ENCODE data around the gene TRIM45. TPM values are rescaled to one million over a fixed set of nuclear protein-coding genes. Genes with fewer than 3 reads are reported as not detected.
"Not testable (repeated sequence)": the region's sequence is repeated elsewhere in the genome, so short reads cannot be mapped to it uniquely, and the experiment has no call there.

Gene TRIM45, protein sequence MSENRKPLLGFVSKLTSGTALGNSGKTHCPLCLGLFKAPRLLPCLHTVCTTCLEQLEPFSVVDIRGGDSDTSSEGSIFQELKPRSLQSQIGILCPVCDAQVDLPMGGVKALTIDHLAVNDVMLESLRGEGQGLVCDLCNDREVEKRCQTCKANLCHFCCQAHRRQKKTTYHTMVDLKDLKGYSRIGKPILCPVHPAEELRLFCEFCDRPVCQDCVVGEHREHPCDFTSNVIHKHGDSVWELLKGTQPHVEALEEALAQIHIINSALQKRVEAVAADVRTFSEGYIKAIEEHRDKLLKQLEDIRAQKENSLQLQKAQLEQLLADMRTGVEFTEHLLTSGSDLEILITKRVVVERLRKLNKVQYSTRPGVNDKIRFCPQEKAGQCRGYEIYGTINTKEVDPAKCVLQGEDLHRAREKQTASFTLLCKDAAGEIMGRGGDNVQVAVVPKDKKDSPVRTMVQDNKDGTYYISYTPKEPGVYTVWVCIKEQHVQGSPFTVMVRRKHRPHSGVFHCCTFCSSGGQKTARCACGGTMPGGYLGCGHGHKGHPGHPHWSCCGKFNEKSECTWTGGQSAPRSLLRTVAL
- total RNA-seq: 0.25 and 0.54 TPM in 2 replicates

DNA sequence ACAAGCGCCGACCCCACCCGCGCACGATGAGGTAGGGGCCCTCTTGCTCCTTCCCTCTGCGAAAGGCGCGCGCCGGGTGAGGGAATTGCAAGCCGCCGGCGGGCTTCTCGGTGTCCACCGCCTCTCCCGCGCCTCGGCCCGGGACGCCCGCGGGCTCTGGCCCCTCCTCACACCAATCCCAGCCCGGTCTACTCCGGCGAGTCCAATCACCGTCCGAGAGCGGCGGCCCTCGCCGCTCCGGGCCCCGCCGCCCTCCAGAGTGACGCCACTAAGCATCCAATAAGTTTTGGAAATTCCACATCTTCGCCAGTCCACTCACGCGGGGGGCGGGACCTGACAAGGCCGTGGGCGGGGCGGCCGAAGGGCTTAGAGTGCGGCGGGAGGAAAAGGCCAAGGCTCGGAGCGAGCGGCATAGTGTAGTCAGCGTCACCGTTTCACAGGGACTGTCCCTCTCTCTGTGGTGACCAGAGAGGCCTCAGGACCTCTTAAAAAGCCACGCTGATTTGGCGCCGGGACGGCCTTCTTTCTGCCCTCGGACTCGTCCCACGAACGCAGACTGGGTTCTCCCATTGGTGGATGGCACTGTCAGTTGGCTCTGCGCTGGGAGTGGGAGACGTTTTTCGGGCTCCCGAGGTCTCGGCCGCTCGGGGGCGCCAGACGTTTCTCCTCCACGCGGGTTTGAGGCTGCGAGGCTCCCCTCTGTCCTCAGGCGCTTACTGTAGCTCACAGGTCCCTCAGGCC, at the start of gene TRIM45:
Gene TRIM45 (minus strand): TSS at position 161 of the 741 bp plus-strand sequence. CDS start 548 bp downstream, outside the sequence.
- intact Hi-C loops (cut with micrococcal nuclease): loop anchor here (1.0 to 10.0 kb wide), 10 partner anchors 27 to 803 kb away; partner anchors contain the start of genes ATP1A1, GDAP2, MAN1A2 and TENT5C

DNA sequence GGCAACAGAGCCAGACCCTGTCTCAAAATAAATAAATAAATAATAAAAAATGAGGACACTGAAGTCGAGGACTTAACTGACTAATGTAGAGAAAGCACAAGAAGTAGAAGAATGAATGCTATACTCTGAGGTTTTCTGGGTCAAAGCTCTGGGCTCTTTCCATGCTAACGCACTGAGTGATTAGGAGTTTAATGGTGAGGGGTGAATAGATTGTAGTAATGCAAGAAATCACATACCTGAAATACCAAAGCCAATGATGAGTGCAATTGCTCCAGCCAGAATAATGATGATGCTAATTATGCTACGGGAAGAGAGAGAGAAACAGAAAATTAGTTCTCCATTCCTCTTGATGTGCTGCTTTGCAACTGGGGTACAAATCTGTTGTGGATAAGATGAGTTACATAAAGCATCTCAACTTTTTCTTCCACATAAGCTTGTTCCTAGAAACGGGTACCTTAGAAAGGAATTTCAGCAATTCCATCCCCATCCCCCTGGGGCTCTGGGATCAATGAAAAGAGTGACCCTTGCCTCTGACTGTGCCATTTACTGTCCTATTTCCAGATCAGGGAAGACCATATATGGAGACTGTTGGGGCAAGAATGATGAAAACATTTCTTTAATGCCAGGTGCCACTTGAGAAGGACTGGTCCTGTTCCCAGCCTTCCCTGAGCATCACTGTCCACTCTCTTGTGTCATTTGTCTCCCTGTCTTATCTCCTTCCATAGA, 48.5 kb upstream of the TRIM45 start:
- intact Hi-C loops (cut with micrococcal nuclease): no loop called here

DNA sequence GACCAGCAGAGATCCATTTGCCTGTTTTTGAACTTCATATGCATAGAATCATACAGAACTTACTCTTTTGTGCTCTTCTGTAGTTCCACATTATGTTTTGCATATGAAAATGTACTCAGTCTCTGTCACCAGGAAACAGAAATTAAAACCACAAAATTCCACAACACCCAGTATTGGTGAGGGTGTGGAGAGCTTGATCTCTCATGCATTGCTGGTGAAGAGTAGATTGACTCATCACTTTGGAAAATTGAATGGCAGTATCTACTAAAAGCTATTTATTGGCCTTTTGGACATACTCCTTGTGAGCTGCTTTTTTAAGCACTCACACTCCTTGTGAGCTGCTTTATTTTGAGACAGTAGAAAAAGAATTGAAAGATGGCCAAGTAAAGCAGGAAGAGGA, 45.9 kb upstream of the TRIM45 start:
- intact Hi-C loops (cut with micrococcal nuclease): no loop called here

DNA sequence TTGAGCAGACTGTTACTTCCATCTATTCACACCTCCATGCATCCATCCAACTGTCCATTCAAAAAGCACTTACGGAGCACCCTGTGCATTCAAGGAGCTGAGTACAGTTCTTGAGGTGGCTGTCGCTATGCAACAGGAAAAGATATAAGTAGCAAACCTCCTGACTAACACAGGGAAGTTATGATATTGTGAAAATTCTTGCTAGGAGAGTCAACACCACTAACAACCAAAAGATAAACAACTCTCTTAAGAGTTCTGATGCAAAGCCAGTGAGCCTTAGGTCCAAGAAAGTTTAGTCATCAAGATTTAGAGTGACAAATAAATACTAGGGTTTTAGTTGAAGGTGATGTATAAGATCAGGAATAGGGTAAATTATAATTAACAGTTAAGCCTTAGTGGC, 44.5 kb upstream of the TRIM45 start:
- intact Hi-C loops (cut with micrococcal nuclease): no loop called here

DNA sequence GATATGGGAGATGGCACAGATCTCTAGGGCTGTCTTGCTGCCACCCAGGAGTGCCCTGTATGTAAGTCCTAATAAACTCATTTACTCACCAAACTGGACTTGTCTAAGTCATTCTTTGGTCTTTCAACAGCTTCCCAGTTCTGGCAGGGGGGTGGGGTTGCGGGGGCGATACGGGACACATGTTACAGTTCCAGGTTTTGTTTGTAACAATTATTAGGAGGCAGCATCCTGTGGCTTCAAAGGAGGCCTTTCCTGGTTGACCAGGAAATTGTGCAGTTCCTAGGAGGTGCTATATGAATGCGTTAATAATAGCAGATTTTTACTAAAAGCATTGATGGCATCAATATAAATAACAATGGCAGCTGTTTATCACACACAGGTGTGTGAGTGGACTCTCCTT, 42.7 kb upstream of the TRIM45 start:
- intact Hi-C loops (cut with micrococcal nuclease): no loop called here

DNA sequence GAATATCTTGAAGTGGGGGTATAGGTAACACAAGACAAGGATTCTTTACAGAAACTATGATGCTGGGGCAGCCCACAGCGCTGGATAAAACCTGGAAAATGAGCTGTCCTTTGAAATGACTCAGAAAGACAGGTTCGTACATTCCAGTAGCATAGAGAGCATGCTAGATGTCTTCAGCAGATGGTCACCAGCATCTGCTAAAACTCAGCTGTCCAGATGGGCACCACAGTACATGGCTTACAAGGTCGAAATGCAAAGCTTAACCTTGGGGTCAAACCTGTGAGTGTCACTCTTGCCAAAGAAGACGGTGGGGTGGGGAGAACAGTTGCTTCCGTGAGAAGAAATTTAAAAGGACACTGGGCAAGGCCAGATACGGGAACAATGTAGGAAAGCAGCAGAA, 41.3 kb upstream of the TRIM45 start:
- intact Hi-C loops (cut with micrococcal nuclease): no loop called here

DNA sequence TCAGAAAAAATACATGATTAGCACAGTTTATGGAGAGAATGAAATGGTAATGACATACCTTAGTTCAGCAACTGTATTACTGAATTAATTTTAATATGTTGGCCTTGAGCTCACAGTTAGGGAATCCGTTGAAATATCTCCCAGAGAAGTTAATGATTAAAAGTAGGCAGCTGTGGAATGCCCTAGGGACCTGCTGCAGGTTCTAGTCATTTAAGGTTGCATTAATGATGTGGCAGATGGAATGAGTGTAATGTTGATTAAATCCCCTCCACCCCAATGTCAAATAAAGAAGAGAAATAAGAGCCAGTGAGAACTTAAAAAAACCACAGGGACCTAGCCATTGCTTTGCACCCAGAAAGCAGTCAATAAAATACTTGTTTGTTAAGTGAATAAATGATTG, 40.3 kb upstream of the TRIM45 start:
- intact Hi-C loops (cut with micrococcal nuclease): no loop called here

DNA sequence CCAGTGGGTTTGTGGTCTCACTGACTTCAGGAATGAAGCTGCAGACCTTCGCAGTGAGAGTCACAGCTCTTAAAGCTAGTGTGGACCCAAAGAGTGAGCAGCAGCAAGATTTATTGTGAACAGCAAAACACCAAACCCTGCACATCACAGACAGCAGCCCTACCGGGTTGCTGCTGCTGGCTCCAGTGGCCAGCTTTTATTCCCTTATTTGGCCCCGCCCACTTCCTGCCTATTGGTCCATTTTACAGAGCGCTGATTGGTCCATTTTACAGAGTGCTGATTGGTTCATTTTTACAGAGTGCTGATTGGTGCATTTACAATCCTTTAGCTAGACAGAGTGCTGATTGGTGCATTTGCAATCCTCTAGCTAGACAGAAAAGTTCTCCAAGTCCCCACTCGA, 29.8 kb upstream of the TRIM45 start:
- intact Hi-C loops (cut with micrococcal nuclease): not testable (repeated sequence)

DNA sequence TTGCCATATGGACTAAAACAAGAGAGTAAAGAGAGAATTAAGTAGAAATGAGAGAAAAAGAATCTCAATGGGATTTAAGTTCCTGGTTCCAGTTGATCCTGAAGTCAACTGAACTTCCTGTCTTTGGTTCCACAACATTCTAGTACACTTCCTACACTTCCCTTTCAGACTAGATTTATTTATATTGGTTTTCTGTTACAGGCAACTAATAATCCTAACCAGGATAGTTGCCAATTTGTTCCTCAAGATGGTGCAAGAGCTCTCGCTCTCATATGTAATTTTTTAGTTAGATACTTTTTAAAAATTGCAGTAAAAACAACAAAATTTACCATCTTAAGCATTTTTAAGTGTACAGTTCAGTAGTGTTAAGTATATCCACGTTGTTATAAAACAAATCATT, 28.8 kb upstream of the TRIM45 start:
- intact Hi-C loops (cut with micrococcal nuclease): no loop called here

DNA sequence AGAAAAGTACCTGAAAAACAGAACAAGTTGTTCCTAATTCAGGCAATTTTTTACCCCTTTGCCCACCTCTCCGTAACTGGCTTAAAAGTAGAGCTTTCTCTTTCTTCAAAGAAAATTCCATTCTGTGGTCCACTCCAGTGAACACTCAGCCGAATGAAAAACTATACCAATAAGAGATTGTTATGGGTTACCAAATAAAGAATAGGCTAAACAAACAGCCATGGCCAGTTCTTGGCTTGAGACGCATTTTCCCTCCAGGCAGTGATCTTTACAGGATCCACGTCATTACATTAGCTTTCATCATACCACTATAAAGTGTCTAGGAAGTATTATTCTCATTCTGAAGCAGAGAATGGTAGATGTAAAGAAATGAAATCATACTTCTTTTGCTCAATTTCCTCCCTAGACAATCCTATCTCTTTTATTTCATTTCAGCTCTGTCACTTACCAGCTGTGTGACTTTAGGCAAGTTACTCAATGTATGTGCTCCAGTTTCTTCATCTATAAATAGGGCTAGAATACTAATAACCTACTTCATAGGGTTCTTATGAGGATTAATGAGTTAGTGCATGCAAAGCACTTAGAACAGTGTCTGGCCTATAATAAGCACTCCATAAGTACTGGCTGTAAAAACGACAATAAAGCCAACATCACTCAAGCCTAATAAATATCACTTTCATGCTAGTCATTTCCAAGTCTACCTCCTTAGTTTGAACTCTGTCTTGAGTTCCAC, 26.5 kb upstream of the TRIM45 start:
- intact Hi-C loops (cut with micrococcal nuclease): no loop called here

DNA sequence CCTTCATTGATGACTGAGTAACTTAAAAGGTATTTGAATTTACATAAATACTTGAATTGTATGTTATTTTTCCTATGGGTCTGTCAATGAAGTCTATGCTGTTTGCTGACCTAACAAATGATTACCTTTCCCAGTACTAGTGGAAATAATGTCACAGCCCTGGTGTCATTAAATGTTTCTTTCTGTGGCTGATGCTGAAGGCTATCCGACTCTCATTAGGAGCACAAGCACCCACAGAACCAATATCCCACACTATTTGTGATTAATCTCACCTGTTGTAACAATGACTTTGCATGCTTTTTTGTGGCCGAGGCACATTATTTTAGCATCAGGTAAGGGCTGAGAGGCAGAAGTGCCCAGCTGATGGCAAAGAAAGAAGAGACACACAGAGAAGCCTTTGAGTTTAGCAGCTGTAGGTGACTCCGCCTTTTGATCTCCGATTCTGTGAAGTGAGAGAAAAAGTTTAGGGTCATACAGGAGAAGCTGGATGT, 25.8 kb upstream of the TRIM45 start:
- intact Hi-C loops (cut with micrococcal nuclease): no loop called here

DNA sequence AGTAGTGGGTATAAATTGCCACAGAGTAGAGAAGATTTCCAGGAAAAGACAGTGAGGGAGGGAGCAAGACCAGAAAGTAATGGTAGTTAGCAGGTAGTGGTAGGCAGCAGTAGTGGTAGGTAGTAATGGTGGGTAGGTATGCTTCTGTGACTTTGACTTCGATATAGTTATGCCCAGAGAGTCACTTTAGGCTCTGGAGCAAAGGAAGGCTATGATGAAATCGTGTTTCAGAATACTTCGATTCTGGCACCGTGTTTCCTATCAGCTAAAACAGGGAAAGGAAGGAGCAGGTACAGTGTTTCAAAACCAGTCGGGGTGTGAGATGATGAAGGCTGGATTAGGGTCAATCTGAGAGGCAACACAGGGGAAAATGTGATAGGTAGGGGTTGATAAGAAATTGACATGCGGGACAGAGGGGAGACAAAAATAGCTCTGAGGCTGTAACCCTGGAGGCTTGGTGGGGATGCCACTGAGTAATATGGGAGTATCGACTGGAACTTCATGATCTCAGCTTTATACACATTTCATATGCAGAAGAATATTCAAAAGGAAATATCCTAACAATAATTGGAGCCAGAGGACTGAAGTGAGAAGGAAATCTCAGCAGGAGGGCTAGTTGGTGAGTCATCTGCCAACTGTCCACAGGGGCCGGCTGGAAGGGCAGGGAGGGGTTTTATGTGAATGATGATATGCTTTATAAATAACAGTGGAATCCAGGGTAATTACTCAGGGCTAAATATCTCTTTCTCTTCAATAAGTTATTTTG, 25.2 kb upstream of the TRIM45 start:
- intact Hi-C loops (cut with micrococcal nuclease): no loop called here

DNA sequence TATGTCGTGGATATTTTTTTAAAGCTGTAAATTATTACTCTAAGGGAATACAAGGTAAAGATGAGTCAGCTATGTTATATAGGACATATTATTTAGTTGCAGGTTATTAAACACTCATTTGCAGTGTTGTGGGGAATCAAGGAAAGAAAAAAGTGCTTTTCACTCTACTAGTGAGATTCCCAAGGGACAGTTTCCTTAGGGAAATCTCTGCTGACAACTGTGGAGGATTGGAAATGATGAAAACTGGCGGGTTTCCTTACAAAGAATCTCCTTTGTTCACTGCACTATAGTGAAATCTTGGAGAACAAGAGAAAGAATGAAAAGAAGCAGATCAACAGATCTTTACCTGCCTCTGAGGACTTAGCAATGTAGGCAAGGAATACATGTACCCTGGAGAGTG, 24.5 kb upstream of the TRIM45 start:
- intact Hi-C loops (cut with micrococcal nuclease): no loop called here

DNA sequence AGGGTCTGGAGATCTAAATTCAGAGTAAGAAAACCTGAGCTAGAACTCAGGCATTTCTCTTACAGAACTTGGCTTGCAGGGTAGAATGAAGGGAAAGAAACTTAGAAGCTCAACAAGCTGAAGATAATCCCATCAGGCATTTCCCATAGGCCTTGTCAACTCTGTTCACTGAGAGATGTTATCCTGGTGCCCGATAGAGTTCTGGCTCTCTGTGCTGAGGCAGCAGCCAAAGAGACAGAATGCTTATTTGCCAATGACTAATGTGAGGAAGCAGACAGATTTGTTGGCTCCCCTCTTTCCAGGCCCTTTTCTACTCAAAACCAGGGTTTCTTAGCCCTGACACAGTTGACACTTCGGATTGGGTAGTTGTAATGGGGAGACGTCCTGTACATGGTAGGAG, 22.3 kb upstream of the TRIM45 start:
- intact Hi-C loops (cut with micrococcal nuclease): no loop called here

DNA sequence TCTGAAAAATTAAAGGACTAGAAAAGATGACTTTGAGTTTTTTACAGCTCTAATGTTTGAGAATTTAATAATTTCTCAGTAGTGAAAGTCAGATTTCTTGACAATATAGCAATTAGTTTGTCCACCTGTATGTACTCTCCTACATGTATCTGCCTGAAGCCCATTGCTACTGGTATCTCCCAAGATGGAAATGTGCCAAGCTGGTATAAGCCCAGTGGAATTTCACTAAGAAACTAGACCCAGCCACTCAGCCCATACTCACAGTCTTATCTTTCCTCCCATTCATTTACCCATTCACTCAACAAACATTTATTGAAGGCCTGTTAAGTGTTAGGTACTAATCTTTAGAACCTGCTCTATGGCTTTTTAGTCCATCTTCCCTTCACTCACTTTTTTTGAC, 21.6 kb upstream of the TRIM45 start:
- intact Hi-C loops (cut with micrococcal nuclease): no loop called here

DNA sequence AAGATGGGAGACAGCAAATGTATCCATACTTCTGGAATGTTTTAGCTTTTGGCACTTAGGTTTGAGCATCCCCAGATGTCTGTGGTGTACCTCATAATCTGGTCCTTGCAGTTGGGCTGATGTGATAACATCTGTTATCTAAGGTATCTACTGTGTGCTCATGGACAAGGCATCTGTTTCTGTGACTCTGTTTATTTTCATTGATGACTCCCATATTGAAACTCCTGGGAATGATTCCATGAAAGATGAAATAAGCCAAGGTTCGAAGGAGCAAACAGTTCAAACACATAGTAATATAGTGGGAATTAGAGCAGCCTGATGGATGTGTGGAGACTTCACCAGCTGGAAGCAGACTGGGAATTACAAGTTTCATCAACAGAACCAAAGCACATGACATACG, 20.7 kb upstream of the TRIM45 start:
- intact Hi-C loops (cut with micrococcal nuclease): no loop called here

DNA sequence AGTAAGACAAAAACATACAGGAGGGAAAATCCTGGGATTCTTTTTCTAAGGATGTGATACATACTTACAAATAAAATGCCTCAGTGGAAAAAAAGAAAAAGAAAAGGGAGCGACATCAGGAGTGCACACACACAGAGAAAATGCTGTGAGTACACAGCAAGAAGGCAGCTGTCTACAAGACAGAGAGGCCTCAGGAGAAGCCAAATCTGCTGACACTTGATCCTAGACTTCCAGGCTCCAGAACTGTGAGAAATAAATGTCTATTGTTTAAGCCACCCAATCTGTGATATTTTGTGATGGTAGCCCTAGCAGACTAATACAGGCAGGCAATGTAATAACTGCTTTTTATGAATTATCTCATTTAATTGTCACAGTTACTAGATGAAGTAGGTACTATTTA, 17.0 kb upstream of the TRIM45 start:
- intact Hi-C loops (cut with micrococcal nuclease): no loop called here

DNA sequence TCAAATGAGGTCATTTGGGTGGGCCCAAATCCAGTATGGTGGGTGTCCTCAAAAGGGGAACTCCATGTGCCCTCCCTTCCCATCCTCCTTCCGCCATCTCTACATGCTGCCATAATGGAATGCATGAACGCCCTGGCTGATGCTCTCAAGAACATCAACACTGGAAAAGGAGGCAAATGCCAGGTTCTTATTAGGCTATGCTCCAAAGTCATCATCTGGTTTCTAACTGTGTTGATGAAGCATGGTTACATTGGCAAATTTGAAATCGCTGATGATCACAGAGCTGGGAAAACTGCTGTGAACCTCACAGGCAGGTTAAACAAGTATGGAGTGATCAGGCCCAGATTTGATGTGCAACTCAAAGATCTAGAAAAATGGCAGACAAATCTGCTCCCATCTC, 16.6 kb upstream of the TRIM45 start:
- intact Hi-C loops (cut with micrococcal nuclease): no loop called here

DNA sequence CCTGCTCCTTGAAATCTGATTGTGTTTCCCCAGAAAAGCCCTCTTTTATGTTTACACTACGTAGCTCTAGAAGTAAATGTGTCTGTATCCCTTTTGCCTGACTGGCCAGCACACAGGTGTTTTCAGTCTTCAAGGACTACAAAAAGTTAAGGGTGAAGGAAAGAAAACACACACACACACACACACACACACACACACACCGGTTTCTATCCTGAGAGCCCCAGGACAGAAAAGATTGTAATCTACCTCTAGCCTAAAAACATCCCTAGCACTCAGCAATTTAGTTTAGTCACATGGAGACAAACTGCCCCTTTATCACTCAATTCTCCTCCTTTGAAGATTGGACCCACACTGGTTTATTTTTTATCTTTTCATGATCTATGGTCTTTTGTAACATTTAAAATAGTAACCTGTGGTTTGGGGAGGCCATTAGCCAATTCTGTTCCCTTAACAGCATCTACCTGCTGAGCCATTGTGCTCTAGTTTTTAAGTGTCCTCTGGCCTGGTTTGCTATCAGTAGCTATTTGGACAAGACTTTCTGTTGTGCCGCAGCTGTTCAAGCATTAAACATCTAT, 15.8 kb upstream of the TRIM45 start:
- intact Hi-C loops (cut with micrococcal nuclease): no loop called here

DNA sequence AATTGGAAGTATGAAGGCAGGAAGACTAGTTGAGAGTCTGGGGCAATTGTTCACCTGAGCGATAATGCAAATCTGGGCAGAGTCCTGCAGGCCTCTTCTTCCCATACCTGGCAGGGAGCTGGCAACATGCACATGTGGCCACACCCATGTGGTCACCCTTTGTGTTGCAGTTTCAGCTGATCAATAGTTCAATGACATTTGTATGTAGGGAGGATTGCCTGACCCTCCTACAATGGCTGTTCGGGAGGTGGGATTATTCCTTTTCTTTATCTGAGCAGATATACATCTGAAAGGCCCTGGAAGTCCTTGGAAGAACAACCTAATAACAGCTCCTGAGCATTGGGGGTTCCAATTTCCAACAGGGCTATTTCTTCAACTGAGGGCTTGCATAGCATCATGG, 15.2 kb upstream of the TRIM45 start:
- intact Hi-C loops (cut with micrococcal nuclease): no loop called here

Data from T-helper 1 cell treated with Interleukin-12 subunit alpha and Interleukin-12 subunit beta and Interleukin-4 antibody, amounts not matched to agents 30 ng/mL and 1 ng/mL, for 36 hours (primary cell).